Measurements from ENCODE around the gene CDKAL1.

CDKAL1 gene

GRCh38 chr6:21213492-21213891 is 679.2 kb downstream of the CDKAL1 start:
- no peak for TF ChIP-seq FOXP2 (optimal IDR thresholded peaks at IDR 0.05; ENCODE audit: borderline replicate concordance, extremely low read depth, extremely low read length, insufficient read depth)
- TF ChIP-seq SIN3A (IDR thresholded peaks at IDR 0.05; ENCODE audit: borderline replicate concordance, insufficient read depth, low read length): no peak
- no peak for TF ChIP-seq POLR2AphosphoS5 (IDR thresholded peaks at IDR 0.05; ENCODE audit: low read depth, low read length)
- no peak for TF ChIP-seq TAF1 (IDR thresholded peaks at IDR 0.05; ENCODE audit: borderline replicate concordance, insufficient read depth, low read length)
- TF ChIP-seq REST (IDR thresholded peaks at IDR 0.05; ENCODE audit: insufficient read depth in 1 of 2, low read depth in 2 of 2, low read length in 2 of 2): no peak

GRCh38 chr6:21214738-21215448 is 680.6 kb downstream of the CDKAL1 start:
- TF ChIP-seq POLR2AphosphoS5 (IDR thresholded peaks at IDR 0.05; ENCODE audit: low read depth, low read length) (no peak), TAF1 (IDR thresholded peaks at IDR 0.05; ENCODE audit: borderline replicate concordance, insufficient read depth, low read length) (no peak), SIN3A (IDR thresholded peaks at IDR 0.05; ENCODE audit: borderline replicate concordance, insufficient read depth, low read length) (no peak), FOXP2 (optimal IDR thresholded peaks at IDR 0.05; ENCODE audit: borderline replicate concordance, extremely low read depth, extremely low read length, insufficient read depth) (no peak), REST (IDR thresholded peaks at IDR 0.05; ENCODE audit: insufficient read depth in 1 of 2, low read depth in 2 of 2, low read length in 2 of 2) (no peak)

GRCh38 chr6:21219241-21219640 is 685.0 kb downstream of the CDKAL1 start:
- no peak for TF ChIP-seq SIN3A (IDR thresholded peaks at IDR 0.05; ENCODE audit: borderline replicate concordance, insufficient read depth, low read length)
- no peak for TF ChIP-seq FOXP2 (optimal IDR thresholded peaks at IDR 0.05; ENCODE audit: borderline replicate concordance, extremely low read depth, extremely low read length, insufficient read depth)
- no peak for TF ChIP-seq REST (IDR thresholded peaks at IDR 0.05; ENCODE audit: insufficient read depth in 1 of 2, low read depth in 2 of 2, low read length in 2 of 2)
- no peak for TF ChIP-seq POLR2AphosphoS5 (IDR thresholded peaks at IDR 0.05; ENCODE audit: low read depth, low read length)
- no peak for TF ChIP-seq TAF1 (IDR thresholded peaks at IDR 0.05; ENCODE audit: borderline replicate concordance, insufficient read depth, low read length)

GRCh38 chr6:21219856-21220255 is 685.6 kb downstream of the CDKAL1 start:
- TF ChIP-seq SIN3A (IDR thresholded peaks at IDR 0.05; ENCODE audit: borderline replicate concordance, insufficient read depth, low read length): no peak
- no peak for TF ChIP-seq POLR2AphosphoS5 (IDR thresholded peaks at IDR 0.05; ENCODE audit: low read depth, low read length)
- TF ChIP-seq TAF1 (IDR thresholded peaks at IDR 0.05; ENCODE audit: borderline replicate concordance, insufficient read depth, low read length): no peak
- TF ChIP-seq FOXP2 (optimal IDR thresholded peaks at IDR 0.05; ENCODE audit: borderline replicate concordance, extremely low read depth, extremely low read length, insufficient read depth): no peak
- no peak for TF ChIP-seq REST (IDR thresholded peaks at IDR 0.05; ENCODE audit: insufficient read depth in 1 of 2, low read depth in 2 of 2, low read length in 2 of 2)
